GM06990 (cell line): ENCODE results near the gene EGFLAM.

Experiments
- DNase-seq: peaks from one replicate; pipeline ENCODE4 v3.0.0-alpha.2; 2011; ENCODE audit not compliant: insufficient read length; ENCODE audit errors: extremely low read depth
- H3K27me3 ChIP-seq: replicated peaks from 2 replicates; pipeline ENCODE4 v1.6.0; 2011; ENCODE audit warnings: low read length; ENCODE audit not compliant: control insufficient read depth, insufficient read depth
- H3K36me3 ChIP-seq: 2 replicates; pipeline ENCODE4 v1.5.1; 2011; ENCODE audit warnings: low read length; ENCODE audit not compliant: control insufficient read depth, insufficient read depth
- H3K4me3 ChIP-seq: replicated peaks from 2 replicates; pipeline ENCODE4 v1.5.1; 2011; ENCODE audit warnings: low read depth, mild to moderate bottlenecking, control low read depth, low read length
- TF ChIP-seq, protein P1 (sequence below): IDR thresholded peaks from 2 replicates; pipeline ENCODE4 v1.5.1; 2011; ENCODE audit warnings: low read length, control low read depth, mild to moderate bottlenecking, inconsistent platforms; ENCODE audit not compliant: insufficient read depth, poor library complexity, severe bottlenecking

The EGFLAM gene

GRCh38 chr5:38286002-38286401 lies 27.6 kb downstream of the EGFLAM start:
- TF ChIP-seq, protein P1, sequence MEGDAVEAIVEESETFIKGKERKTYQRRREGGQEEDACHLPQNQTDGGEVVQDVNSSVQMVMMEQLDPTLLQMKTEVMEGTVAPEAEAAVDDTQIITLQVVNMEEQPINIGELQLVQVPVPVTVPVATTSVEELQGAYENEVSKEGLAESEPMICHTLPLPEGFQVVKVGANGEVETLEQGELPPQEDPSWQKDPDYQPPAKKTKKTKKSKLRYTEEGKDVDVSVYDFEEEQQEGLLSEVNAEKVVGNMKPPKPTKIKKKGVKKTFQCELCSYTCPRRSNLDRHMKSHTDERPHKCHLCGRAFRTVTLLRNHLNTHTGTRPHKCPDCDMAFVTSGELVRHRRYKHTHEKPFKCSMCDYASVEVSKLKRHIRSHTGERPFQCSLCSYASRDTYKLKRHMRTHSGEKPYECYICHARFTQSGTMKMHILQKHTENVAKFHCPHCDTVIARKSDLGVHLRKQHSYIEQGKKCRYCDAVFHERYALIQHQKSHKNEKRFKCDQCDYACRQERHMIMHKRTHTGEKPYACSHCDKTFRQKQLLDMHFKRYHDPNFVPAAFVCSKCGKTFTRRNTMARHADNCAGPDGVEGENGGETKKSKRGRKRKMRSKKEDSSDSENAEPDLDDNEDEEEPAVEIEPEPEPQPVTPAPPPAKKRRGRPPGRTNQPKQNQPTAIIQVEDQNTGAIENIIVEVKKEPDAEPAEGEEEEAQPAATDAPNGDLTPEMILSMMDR, result no peak
- H3K36me3 ChIP-seq, result no peaks in the 10 kb centered on the region
- no peaks in the 10 kb centered on the region for H3K27me3 ChIP-seq
- DNase-seq, result no peak
- no peak overlapping the region for H3K4me3 ChIP-seq

- no peaks in the 10 kb centered on the region for H3K27me3 ChIP-seq
- no peak for DNase-seq
- TF ChIP-seq, protein P1, result no peak
Observed at GRCh38 chr5:38287124-38287523, 28.8 kb downstream of the EGFLAM start.

GRCh38 chr5:38289457-38289856 lies 31.1 kb downstream of the EGFLAM start:
- Histone ChIP-seq H3K36me3 (no peaks in the 10 kb centered on the region), H3K4me3 (no peak overlapping the region), H3K27me3 (no peaks in the 10 kb centered on the region)
- no peak for DNase-seq
- TF ChIP-seq, protein P1, result no peak

More at GRCh38 chr5:38287124-38287523, 28.8 kb downstream of the EGFLAM start:
- Histone ChIP-seq H3K4me3 (no peak overlapping the region), H3K36me3 (no peaks in the 10 kb centered on the region)

DNA sequence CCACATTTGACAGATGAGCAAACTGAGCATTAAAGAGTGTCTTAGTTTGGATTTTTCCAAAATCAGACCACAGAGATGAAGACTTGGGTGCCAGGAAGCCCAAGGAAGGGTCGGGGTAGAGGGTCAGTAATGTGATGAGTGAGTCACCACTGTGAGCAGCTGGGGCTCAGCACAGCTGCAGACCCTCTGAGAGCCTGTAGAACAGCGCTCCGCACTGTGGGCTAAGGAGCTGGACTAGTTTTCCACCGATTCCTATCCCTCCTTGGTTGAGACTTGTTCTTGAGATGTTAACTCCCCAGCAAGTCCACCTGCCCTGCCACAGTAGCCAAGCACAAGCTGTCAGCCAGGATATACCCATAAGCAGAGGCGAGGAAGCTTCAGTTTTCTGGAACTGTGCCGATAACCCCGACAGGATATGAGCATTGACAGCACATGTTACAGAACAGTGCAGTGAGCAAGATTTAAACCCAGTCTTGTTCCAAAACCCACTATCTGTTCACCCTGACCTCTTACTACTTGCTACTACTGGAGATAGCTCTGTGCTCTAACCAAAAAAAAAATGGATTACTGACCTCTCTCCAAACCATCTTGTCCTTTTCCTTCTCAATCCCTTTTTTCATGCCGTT lies 31.8 kb downstream of the EGFLAM start:
- Histone ChIP-seq H3K27me3 (no peaks in the 10 kb centered on the region), H3K4me3 (no peak overlapping the region), H3K36me3 (no peaks in the 10 kb centered on the region)
- DNase-seq, result no peak
- TF ChIP-seq, protein P1, result no peak

- no peak overlapping the region for H3K4me3 ChIP-seq
- H3K36me3 ChIP-seq, result no peaks in the 10 kb centered on the region
- TF ChIP-seq, protein P1, result no peak
- no peak for DNase-seq
- H3K27me3 ChIP-seq, result no peaks in the 10 kb centered on the region; the same call in 1 of the 2 replicates
Observed at GRCh38 chr5:38291355-38291754, 33.0 kb downstream of the EGFLAM start.

GRCh38 chr5:38292228-38292627 lies 33.9 kb downstream of the EGFLAM start:
- Histone ChIP-seq H3K27me3 (no peaks in the 10 kb centered on the region; the same call in 1 of the 2 replicates), H3K4me3 (no peak overlapping the region), H3K36me3 (no peaks in the 10 kb centered on the region)
- TF ChIP-seq, protein P1, result no peak
- no peak for DNase-seq
